Fibroblast of villous mesenchyme (primary cell): ENCODE results near the gene TTLL5. TPM values are rescaled to one million over a fixed set of nuclear protein-coding genes. Genes with fewer than 3 reads are reported as not detected.
"Not testable (repeated sequence)": the region's sequence is repeated elsewhere in the genome, so short reads cannot be mapped to it uniquely, and the experiment has no call there.

Experiments used
- DNase-seq: peaks from one replicate; pipeline ENCODE4 v3.0.0-alpha.2; 2010; ENCODE audit warnings: low read depth
- H3K4me3 ChIP-seq: 2 replicates; pipeline ENCODE4 v1.5.1; 2011; ENCODE audit warnings: low read depth, mild to moderate bottlenecking, low read length
- CTCF ChIP-seq: IDR thresholded peaks from 2 replicates; pipeline ENCODE4 v1.5.1; 2012; ENCODE audit warnings: low read depth, mild to moderate bottlenecking, low read length; ENCODE audit not compliant: insufficient read depth
- total RNA-seq: library from RNA; depleted of rRNA; stranded (reverse); fragments of >200 nt; gene quantifications from 2 replicates; pipeline ENCODE4 v1.2.3, GENCODE V29; 2012

TTLL5 gene
- total RNA-seq, 1 donor: 33.7 TPM

- no peak overlapping the region for H3K4me3 ChIP-seq
- TF ChIP-seq CTCF: no peak
- DNase-seq: peak; percentile 82
Measured at GRCh38 chr14:75837151-75837787, 176.2 kb downstream of the TTLL5 start.

GRCh38 chr14:75840911-75841310 lies 179.9 kb downstream of the TTLL5 start:
- H3K4me3 ChIP-seq: no peak overlapping the region
- TF ChIP-seq CTCF: no peak
- DNase-seq: no peak

GRCh38 chr14:75842551-75842950 lies 181.5 kb downstream of the TTLL5 start:
- no peak overlapping the region for H3K4me3 ChIP-seq
- DNase-seq: no peak
- no peak for TF ChIP-seq CTCF

GRCh38 chr14:75844486-75844885 lies 183.4 kb downstream of the TTLL5 start:
- no peak overlapping the region for H3K4me3 ChIP-seq
- no peak for DNase-seq
- no peak for TF ChIP-seq CTCF

- no peak overlapping the region for H3K4me3 ChIP-seq
- no peak for DNase-seq
- TF ChIP-seq CTCF: no peak
Measured at GRCh38 chr14:75845136-75845804, 184.2 kb downstream of the TTLL5 start.

- not testable (repeated sequence) for DNase-seq, H3K4me3 ChIP-seq
Measured at GRCh38 chr14:75846694-75847093, 185.6 kb downstream of the TTLL5 start.

- TF ChIP-seq CTCF: no peak
- DNase-seq: no peak
- H3K4me3 ChIP-seq: no peak overlapping the region
Measured at GRCh38 chr14:75847584-75847983, 186.5 kb downstream of the TTLL5 start.
